Astrocyte (in vitro differentiated cells and primary cell): ENCODE data around the gene MAP6D1.

Experiments
- CTCF ChIP-seq: IDR thresholded peaks from 2 replicates; pipeline ENCODE4 v1.5.1; 2011; ENCODE audit warnings: low read depth, mild to moderate bottlenecking, inconsistent platforms, low read length, moderate library complexity; ENCODE audit not compliant: insufficient read depth
- EZH2 ChIP-seq: IDR thresholded peaks from 2 replicates; pipeline ENCODE4 v1.6.1; 2012; ENCODE audit warnings: mild to moderate bottlenecking, low read length, inconsistent platforms; ENCODE audit not compliant: insufficient read depth

DNA sequence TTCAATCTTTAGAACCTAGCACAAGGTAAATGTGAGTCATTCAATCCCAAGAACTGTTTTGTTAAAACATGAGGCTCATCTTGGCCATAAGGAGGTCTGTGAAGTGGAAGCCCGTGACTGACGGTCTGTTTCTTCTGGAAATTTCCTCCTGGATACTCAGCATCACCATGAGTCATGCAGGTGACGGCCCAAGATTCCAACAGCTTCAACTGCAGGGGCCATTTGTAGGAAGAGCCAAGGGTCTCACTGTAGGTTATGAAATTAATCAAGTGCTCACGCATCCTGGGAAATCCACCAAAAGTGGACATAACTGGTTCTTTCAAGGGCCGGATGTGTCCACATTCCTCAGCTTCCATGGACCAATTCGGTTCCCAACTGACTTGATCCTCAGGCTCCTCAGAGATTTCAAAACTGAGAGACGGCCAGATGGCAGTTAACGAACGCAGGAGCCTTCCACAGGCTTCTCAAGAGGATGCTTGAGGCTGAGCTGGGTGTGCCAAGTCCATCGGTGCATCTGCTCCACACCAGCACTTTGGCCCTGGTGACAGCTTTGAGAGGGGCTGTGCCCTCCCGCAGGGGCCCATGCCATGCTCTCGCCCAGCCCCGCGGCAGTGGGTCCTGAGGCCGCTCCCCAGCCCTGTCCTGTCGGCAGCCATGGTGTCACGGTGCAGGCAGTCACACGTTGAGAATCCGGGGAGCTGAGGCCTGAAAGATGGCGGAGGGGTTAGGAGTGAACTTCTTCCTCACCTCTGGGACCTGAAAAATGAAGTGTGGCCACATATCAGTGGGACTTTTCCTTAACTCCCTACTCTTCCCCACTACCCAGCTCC lies 8.5 kb downstream of the MAP6D1 start:
- TF ChIP-seq CTCF (no peak), EZH2 (no peak)
